NCI-H446 treated with DMSO at 0.1 percent for 48 hours (cell line): ENCODE measurements around the gene ACOXL.

Source experiments
- DNase-seq: peaks from one replicate; lab custom pipeline; 2025; lab: John Stamatoyannopoulos, UW

ACOXL gene

DNA sequence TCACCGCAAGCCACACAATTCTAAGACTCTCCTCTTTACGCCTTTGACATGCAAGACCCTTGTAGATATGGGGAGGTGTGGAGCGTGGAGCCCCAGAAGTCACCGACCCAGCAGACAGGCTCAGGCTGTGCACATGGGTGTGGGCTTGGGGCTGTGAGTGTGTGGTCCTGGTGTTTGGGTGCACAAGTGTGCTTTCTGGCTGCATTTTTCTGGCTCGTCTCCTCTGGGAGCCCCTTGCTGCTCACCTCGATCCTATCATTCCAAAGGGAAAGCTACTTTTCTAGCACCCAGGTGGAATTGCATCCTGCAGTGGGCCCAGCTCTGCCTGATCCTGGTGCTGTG, 143.0 kb downstream of the ACOXL start:
- no peak for DNase-seq

GRCh38 chr2:110876167-110876999, 144.0 kb downstream of the ACOXL start:
- no peak for DNase-seq

DNA sequence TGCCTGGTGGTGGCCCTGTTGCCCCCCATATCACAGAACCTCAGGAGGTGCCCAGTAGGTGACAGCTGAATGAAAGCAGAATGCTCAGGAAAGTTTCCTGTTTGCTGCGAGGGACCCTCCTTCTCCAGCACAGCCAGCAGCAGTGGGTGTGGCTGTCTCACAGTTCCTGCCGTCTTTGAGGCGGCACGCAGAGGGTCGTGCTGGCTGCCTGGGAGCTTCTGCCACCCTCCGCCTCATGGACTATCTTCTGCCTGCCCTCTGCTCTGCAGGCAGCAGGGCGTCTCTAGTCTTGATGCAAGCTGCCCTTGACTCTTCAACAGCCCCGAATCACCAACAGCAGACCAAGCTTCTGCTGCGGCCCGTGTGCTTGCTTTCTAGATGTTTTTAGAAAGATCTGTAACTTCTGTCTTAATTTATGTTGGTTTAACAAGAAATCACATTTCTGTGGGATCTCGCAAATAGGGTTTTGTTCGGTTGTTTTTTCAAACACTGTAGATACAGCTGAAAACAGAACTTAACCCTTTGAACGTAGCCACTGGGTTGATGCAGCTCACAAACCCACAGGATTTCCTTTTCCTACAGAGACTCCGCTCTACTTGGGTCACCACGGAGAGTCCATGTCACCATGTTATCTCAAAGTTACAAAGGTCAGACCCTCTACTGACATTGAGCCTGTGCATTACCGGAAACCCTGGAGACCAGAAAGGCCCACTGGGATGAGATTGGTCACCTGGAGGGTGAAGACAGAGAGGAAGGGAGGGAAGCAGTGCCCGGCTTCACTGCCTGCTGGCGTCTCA, 144.9 kb downstream of the ACOXL start:
- no peak for DNase-seq

GRCh38 chr2:110878150-110878549, 145.8 kb downstream of the ACOXL start:
- no peak for DNase-seq

DNA sequence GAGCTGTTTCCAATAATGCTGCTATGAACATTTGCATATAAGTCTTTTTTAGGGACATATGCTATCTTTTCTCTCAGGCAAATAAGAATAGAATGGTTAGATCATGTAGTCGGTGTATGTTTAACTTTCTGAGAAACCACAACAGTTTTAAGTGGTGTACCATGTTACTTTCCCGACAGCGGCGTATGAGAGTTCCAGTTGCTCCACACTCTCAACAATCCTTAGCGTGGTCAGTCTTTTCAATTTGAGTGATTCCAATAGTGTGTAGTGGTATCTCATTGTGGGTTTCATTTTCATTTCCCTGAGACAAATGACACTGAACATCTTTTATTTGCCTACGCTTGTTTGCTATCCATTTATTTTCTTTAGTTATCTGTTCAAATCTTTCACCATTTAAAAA, 149.5 kb downstream of the ACOXL start:
- DNase-seq: no peak

GRCh38 chr2:110883406-110883805, 151.0 kb downstream of the ACOXL start:
- no peak for DNase-seq

DNA sequence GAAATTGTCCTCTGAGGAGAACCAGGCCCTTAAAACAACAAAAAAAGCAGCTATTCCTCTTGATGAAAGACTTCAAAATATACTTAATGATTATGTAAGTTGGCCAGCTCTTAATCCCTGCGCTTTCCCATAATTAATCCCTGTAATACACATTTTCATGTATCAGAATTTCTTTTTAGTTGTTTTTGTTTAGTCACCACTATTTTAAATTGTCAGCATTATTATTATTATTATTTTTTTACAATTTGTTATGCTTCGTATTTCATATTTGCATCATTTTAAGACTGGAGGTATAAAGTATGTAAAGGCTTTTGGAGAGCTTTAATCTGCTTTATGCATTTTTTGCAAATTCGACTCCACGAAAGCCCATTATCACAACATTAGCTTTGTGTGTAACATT, 152.9 kb downstream of the ACOXL start:
- no peak for DNase-seq

- no peak for DNase-seq
These were observed 154.6 kb downstream of the ACOXL start for GRCh38 chr2:110886826-110887573.

GRCh38 chr2:110888411-110888810, 156.0 kb downstream of the ACOXL start:
- DNase-seq: no peak

DNA sequence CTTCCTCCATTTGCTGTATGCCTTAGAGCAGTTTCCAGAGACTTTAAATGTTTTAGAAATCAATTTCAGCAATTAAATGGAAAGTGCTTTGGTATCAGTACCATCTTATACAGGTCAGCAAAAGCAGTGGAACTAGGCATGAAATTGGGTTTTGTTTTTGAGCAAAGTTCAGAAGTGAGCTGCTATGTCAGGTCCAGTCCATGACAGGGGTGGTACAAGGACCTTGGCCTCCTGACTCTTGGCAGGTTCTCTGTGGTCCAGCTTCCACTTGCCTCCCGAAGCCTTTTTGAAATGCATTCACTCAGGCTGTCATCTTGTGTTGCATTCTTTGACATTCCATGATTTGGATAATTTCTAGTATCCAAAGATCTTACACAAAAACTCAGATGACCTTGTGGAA, 159.3 kb downstream of the ACOXL start:
- no peak for DNase-seq

- DNase-seq: no peak
These were observed 163.9 kb downstream of the ACOXL start for GRCh38 chr2:110896226-110896625.

DNA sequence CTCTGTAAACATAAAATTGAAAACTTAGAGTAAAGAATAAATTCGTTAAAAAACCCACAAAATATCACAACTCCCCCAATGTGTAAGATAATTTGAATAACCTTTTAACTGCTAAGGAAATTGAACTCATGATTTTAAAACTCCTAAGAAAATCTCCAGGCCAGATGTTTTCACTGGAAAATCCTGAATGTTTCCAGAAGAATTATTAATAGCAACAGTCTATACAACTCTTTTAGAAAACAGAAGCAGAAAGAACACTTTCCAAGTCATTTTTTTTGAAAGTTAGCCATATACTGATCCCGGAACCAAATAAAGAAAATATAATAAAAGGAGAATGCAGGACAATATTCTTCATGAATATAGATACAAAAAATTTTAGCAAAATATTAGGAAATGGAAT, 165.6 kb downstream of the ACOXL start:
- no peak for DNase-seq

DNA sequence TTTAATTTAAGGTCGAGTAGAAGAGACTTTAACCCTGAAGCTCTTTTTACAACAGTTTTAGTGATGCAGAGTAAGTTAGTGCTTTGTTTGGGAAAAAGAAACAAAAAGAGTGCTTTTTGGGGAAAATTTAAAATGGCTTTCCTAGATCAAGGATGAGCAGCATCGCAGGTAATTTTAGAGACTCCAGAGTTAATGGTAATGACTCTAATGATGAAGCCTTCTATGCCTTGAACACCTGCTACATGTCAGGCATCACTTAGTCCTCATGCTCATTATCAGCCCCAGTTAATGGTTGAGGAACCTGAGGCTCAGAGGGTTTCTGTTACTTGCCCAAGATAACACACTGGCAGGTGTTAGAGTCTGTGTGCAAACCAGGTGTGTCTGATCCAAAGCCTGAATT, 167.8 kb downstream of the ACOXL start:
- DNase-seq: no peak

GRCh38 chr2:110903548-110903947, 171.2 kb downstream of the ACOXL start:
- DNase-seq: no peak

- DNase-seq: no peak
These were observed 171.9 kb downstream of the ACOXL start for GRCh38 chr2:110904116-110904778.

GRCh38 chr2:110904779-110905148, 172.4 kb downstream of the ACOXL start:
- DNase-seq: no peak

DNA sequence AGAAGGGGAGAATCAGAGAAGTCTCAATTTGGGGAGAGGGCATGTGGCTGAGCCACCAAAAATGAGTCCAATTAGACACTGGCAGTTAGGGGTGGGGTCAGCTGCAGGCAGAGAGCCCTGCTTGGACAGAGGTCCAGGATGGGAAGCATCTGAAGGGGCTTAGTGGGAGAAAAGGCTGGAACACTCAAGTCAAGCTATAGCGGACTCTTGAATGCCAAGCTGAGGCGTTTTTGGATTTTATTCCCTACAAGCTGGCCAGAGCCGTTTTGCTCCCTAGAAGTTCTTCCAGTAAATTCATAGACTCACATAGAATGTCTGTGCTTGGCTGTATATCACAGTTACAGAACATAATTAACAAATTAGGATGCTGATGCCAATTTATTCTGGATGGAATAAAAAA, 172.8 kb downstream of the ACOXL start:
- no peak for DNase-seq

GRCh38 chr2:110906613-110907298, 174.4 kb downstream of the ACOXL start:
- DNase-seq: no peak

DNA sequence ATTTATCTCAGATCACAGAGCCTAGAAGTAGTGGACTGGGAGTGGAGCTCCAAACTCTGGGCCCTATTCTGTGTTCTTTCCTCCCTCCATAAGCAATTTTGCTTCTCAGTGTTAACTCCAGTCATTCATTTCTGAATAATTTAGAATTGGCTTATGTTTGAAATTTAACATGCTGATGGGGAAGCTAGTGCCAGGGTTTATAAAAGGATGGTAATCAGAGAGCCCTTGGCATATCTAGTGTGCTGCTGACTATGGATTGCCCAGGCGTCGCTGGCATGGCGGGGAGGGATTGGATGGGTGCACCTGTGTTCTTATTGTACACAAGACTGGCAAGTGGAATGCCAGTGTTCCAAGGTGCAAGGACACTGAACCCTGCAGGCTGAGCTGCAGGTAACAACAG, 177.1 kb downstream of the ACOXL start:
- DNase-seq: no peak

- no peak for DNase-seq
These were observed 178.1 kb downstream of the ACOXL start for GRCh38 chr2:110910423-110910822.

- no peak for DNase-seq
These were observed 187.4 kb downstream of the ACOXL start for GRCh38 chr2:110919738-110920137.

- DNase-seq: no peak
These were observed 193.1 kb downstream of the ACOXL start for GRCh38 chr2:110925479-110925878.
